ENCODE data around the gene ILKAP.

The ILKAP gene

GRCh38 chr2:238238311-238238765, 34.8 kb upstream of the ILKAP start:
- Histone ChIP-seq H3K4me3 (no peak overlapping the region), H3K27ac (no peak overlapping the region)

- no peak overlapping the region for H3K27ac ChIP-seq
- no peak overlapping the region for H3K4me3 ChIP-seq
Observed at GRCh38 chr2:238237431-238238135, 34.1 kb upstream of the ILKAP start.

GRCh38 chr2:238236571-238236970, 33.1 kb upstream of the ILKAP start:
- Histone ChIP-seq H3K27ac (no peak overlapping the region), H3K4me3 (no peak overlapping the region)

- no peak overlapping the region for H3K4me3 ChIP-seq
- H3K27ac ChIP-seq, result no peak overlapping the region
Observed at GRCh38 chr2:238235856-238236255, 32.4 kb upstream of the ILKAP start.

GRCh38 chr2:238235331-238235732, 31.8 kb upstream of the ILKAP start:
- Histone ChIP-seq H3K4me3 (no peak overlapping the region), H3K27ac (no peak overlapping the region)

- no peak overlapping the region for H3K4me3 ChIP-seq
- H3K27ac ChIP-seq, result no peak overlapping the region
Observed at GRCh38 chr2:238233625-238234024, 30.1 kb upstream of the ILKAP start.

GRCh38 chr2:238231809-238232208, 28.3 kb upstream of the ILKAP start:
- peak overlapping the region in 4 of 7 experiments; percentile 19 to 46 (median 33) for H3K4me3 ChIP-seq
- no peak overlapping the region for H3K27ac ChIP-seq

GRCh38 chr2:238231251-238231793, 27.8 kb upstream of the ILKAP start:
- Histone ChIP-seq H3K27ac (peak overlapping the region in 1 of 21 experiments; percentile 2), H3K4me3 (peak overlapping the region; percentile 19 to 46 (median 30))

GRCh38 chr2:238230699-238231098, 27.2 kb upstream of the ILKAP start:
- Histone ChIP-seq H3K4me3 (peak overlapping the region in 2 of 7 experiments; percentile 21 to 31), H3K27ac (no peak overlapping the region)

- H3K4me3 ChIP-seq, result no peak overlapping the region
- H3K27ac ChIP-seq, result no peak overlapping the region
Observed at GRCh38 chr2:238228700-238229099, 25.2 kb upstream of the ILKAP start.

GRCh38 chr2:238227587-238228032, 24.1 kb upstream of the ILKAP start:
- no peak overlapping the region for H3K4me3 ChIP-seq
- no peak overlapping the region for H3K27ac ChIP-seq

GRCh38 chr2:238226698-238227586, 23.4 kb upstream of the ILKAP start:
- Histone ChIP-seq H3K4me3 (no peak overlapping the region), H3K27ac (no peak overlapping the region)

GRCh38 chr2:238225911-238226697, 22.6 kb upstream of the ILKAP start:
- H3K27ac ChIP-seq, result no peak overlapping the region
- no peak overlapping the region for H3K4me3 ChIP-seq

- H3K4me3 ChIP-seq, result no peak overlapping the region
- no peak overlapping the region for H3K27ac ChIP-seq
Observed at GRCh38 chr2:238225121-238225520, 21.6 kb upstream of the ILKAP start.

- Histone ChIP-seq H3K27ac (no peak overlapping the region), H3K4me3 (no peak overlapping the region)
Observed at GRCh38 chr2:238224356-238225035, 21.0 kb upstream of the ILKAP start.

GRCh38 chr2:238220892-238221521, 17.5 kb upstream of the ILKAP start:
- peak overlapping the region in 2 of 7 experiments; percentile 0 to 15 for H3K4me3 ChIP-seq
- H3K27ac ChIP-seq, result peak overlapping the region in 1 of 21 experiments; percentile 16

GRCh38 chr2:238220274-238220891, 16.9 kb upstream of the ILKAP start:
- Histone ChIP-seq H3K27ac (no peak overlapping the region), H3K4me3 (no peak overlapping the region)

GRCh38 chr2:238216651-238217184, 13.2 kb upstream of the ILKAP start:
- Histone ChIP-seq H3K4me3 (no peak overlapping the region), H3K27ac (no peak overlapping the region)

Measured in skin epidermis (tissue), 12 donors.